ENCODE measurements around the gene NARF.
"Not testable (repeated sequence)": the region's sequence is repeated elsewhere in the genome, so short reads cannot be mapped to it uniquely, and the experiment has no call there.

NARF gene

GRCh38 chr17:82446124-82446523 lies 12.4 kb upstream of the NARF start:
- DNase-seq (ENCODE audit: low read depth) = no peak

DNA sequence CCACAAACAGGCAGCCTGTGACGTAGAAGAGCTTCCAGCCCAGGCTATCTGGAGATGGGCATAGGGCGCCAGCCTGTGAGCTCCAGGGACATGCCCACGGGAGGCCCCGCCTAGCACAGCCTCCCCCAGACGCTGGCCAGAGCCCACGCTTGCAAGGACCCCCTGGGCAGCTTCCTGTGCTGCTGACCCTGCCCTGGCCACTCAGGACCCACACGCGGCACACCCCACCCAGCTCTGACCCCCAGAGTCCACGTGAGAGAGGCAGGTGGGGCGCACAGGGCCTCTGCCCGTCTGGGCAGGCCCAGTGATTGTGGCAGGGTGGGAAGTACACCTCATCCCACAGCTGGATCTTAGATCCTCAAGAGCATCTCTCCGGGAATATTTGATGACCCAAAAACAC lies 11.9 kb upstream of the NARF start:
- no peak for DNase-seq (ENCODE audit: low read depth)

DNA sequence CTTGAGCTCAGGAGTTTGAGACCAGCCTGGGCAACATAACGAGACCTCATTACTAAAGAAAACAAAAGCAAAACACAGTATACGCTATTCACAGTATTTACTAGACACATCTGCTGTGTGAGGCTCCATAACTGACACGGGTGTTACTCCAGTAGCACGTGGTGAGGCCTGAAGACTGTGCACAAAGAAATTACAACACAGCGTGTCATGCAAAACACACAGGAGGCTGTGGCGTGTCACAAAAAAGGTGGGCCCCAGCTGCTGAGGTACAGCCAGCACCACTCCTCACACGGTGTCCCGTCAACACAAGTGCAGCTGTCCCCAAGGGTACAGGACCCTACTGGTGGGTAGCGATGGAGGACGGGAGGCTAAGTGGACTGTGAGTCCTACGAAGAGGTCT lies 10.7 kb upstream of the NARF start:
- no peak for DNase-seq (ENCODE audit: low read depth)

- DNase-seq (ENCODE audit: low read depth) = no peak
Measured at GRCh38 chr17:82449131-82449882, 9.2 kb upstream of the NARF start.

GRCh38 chr17:82449883-82450356 lies 8.6 kb upstream of the NARF start:
- no peak for DNase-seq (ENCODE audit: low read depth)

DNA sequence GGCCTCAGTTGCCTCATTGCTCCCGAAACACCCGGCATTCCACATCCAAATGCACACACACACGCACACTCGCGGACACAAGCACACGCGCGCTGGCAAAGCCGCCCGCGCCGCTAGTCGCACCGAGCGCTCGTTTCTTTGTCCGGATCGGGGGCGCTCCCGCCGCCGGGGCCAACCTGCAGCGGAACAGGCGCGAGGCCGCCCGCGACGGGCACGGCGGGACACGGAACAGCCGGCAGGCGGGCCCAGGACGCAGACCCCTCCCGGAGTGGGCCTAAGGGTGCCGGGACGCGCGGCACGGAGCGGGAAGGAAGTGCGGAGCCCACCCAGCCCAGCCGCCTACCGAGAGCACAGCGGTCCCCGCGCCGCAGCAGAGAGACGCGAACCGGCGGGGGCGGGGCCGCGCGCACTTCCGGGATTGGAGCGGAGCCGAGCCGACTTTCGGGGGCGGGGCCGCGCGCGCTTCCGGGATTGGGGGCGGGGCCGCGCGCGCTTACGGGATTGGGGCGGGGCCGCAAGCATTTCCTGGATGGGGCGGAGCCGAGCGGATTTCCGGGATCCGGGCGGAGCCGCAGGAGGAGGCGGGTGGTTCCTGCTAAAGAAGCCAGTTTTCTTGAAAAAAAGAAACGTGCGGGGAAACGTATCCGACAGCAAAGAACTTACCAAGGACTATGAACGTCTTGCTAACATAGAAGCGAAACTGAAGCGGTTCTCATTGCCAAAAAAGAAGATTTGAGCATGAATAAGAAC lies 8.0 kb upstream of the NARF start, which contains the start of gene CYBC1:
Gene CYBC1 (minus strand): TSS at position 396 of the 750 bp plus-strand sequence. CDS start 1,498 bp downstream, outside the sequence.
- peak; percentile 50 for DNase-seq (ENCODE audit: low read depth)

DNA sequence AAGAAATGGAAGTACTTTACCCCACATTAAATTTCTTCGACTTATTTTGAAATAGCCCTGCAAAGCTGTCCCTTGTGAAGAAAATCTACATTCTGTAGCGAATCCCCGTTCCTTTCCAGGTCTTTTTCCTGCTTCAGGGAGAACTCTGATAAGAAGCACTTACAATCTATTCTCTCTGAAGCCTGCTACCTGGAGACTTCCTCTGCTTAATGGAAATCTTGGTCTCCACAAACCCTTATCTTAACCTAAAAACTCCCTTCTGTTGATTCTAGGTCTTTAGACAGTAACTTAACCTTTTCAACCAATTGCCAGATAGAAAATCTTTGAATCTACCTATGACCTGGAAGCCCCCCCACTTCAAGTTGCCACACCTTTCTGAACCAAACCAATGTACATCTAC lies 6.4 kb upstream of the NARF start:
- no peak for DNase-seq (ENCODE audit: low read depth)

GRCh38 chr17:82453151-82453550 lies 5.4 kb upstream of the NARF start:
- DNase-seq (ENCODE audit: low read depth) = not testable (repeated sequence)

DNA sequence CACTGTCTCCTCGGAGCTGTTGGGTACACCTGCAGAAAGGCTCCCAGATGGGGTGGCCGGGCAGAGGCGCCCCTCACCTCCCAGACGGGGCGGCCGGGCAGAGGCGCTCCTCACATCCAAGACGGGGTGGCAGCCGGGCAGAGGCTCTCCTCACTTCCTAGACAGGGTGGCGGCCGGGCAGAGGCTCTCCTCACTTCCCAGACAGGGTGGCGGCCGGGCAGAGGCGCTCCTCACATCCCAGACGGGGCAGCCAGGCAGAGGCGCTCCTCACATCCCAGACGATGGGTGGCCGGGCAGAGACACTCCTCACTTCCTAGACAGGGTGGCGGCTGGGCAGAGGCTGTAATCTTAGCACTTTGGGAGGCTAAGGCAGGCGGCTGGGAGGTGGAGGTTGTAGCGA lies 4.8 kb upstream of the NARF start:
- not testable (repeated sequence) for DNase-seq (ENCODE audit: low read depth)

- DNase-seq (ENCODE audit: low read depth) = no peak
Measured at GRCh38 chr17:82457073-82457928, 1.2 kb upstream of the NARF start.

GRCh38 chr17:82457929-82458178 lies 687 bp upstream of the NARF start:
- DNase-seq (ENCODE audit: low read depth) = no peak

DNA sequence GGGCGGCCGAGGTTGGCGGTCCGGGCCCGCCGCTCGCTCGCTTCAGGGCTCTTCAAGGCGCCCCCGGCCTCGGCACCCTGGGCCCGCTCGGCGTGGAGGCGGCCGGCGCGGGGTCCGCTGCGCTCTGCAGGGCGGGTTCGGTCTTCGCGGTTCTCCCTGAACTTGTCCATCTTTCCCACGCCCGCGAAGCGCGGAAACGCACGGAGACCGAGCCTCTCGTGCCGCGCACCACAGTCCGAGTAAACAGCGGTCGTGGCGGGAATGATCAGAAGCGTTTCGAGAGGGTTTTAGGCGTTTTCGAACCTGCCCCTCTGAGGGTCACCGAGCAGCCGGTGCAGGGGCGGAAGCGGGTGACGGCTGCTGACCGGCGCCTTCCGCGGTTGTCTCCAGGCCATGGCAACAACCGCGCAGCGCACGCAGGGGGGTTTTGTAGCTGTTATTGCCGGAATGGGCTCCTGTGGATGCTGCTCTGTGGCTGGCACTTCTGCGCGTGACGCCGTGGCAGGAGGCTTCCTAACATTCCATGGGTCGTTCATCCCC lies 414 bp downstream of the NARF start:
- no peak for DNase-seq (ENCODE audit: low read depth)

GRCh38 chr17:82459936-82460335 lies 1.4 kb downstream of the NARF start:
- not testable (repeated sequence) for DNase-seq (ENCODE audit: low read depth)

DNA sequence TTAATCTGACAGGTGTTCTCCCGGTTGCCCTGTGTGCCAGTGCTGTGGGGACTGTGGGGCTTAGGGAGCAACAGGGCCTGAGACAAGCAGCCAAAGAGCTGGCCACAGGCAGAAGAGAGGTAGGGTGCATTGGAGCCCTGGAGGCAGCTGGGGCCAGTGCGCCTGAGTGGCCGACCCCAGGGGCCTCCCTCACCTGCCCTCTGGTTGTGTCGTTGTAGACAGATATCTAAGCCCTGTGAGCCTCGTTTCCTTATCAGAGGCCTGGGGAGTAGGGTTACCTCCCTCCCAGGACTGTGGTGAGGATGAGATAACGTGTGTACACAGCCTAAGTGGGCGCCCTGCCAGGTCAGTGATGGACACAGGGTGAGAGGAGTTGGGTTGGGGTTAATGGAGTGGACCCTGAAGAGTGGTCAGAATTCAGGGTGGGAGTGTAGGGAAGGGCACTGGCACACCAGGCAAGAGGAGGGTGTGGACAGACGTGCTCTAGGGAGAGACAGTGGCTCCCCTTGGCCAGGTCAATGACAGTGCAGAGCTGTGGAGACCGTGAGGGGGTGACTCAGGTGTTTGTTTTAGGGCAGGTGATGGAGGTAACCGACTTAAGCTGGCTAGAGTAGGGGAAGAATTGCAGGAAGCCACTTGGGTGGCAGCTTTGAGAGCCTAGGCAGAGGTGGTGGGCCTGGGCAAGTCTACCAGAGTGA lies 3.4 kb downstream of the NARF start:
- DNase-seq (ENCODE audit: low read depth) = no peak

GRCh38 chr17:82463391-82463790 lies 4.8 kb downstream of the NARF start:
- no peak for DNase-seq (ENCODE audit: low read depth)

GRCh38 chr17:82463925-82464566 lies 5.5 kb downstream of the NARF start:
- DNase-seq (ENCODE audit: low read depth) = no peak

DNA sequence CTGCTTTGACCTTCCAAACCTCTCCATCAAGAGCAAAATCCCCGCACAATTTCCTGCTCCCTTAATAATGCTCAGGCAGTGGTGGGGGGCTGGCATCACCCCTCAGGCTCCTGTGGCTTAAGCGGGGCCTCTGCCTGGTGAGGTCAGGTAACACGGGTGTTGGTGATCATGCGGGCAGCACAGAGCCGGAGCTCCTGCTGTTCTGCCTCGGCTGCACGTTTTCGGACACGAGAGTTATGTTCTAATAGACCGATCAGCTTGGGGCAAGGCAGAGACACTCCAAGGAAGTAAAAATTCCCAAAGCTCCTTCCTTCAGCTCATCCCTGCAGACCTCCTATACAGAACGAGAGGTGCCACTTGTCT lies 6.0 kb downstream of the NARF start:
- no peak for DNase-seq (ENCODE audit: low read depth)

- no peak for DNase-seq (ENCODE audit: low read depth)
Measured at GRCh38 chr17:82465023-82465603, 6.6 kb downstream of the NARF start.

DNA sequence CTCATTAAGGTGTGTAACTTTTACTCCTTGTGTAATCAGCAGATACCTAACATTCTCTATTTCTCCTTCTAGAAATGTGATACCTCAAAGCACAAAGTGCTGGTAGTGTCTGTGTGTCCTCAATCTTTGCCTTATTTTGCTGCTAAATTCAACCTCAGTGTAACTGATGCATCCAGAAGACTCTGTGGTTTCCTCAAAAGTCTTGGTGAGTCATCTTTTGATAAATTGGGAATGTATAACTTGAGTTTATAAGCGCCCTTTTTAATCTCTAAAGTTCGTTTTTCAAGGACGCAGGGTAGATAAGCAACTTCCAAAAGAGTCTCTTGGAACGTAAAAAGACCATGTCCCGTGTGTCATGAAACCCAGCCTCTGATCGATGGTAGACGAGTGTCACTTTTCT lies 10.2 kb downstream of the NARF start:
- no peak for DNase-seq (ENCODE audit: low read depth)

- no peak for DNase-seq (ENCODE audit: low read depth)
Measured at GRCh38 chr17:82470065-82470464, 11.5 kb downstream of the NARF start.
